Hematopoietic multipotent progenitor cell (in vitro differentiated cells): ENCODE results near the gene ASH1L. TPM values are rescaled to one million over a fixed set of nuclear protein-coding genes. Genes with fewer than 3 reads are reported as not detected.
A peak's percentile ranks its signal among the peaks of the same experiment; 100 is the strongest.
"Not testable (repeated sequence)": the region's sequence is repeated elsewhere in the genome, so short reads cannot be mapped to it uniquely, and the experiment has no call there.

Source experiments
- DNase-seq, 3 donors: peaks; one replicate each; pipeline ENCODE4 v3.0.0-alpha.2; 2011 to 2015; ENCODE audit warnings: low read depth in 2 of 3, low spot score in 2 of 3
- total RNA-seq: library from RNA; depleted of rRNA; stranded (reverse); fragments of >200 nt; gene quantifications from one replicate; pipeline ENCODE4 v1.2.3, GENCODE V29; 2012

ASH1L gene
- total RNA-seq, 1 donor, result 33.7 TPM

- DNase-seq, result peak in 2 of 3 donors; percentile 15 to 60
Measured at GRCh38 chr1:155563377-155564022, 897 bp upstream of the ASH1L start.

- peak in 2 of 3 donors; percentile 39 to 43 for DNase-seq
Measured at GRCh38 chr1:155561779-155562580, 623 bp downstream of the ASH1L start.

- DNase-seq, result no peak
Measured at GRCh38 chr1:155555915-155556314, 6.7 kb downstream of the ASH1L start.

GRCh38 chr1:155553349-155553748 is 9.3 kb downstream of the ASH1L start:
- no peak for DNase-seq

- DNase-seq, result no peak
Measured at GRCh38 chr1:155548706-155549105, 13.9 kb downstream of the ASH1L start.

- no peak for DNase-seq
Measured at GRCh38 chr1:155540000-155540874, 22.4 kb downstream of the ASH1L start.

- DNase-seq, result no peak
Measured at GRCh38 chr1:155537193-155537592, 25.4 kb downstream of the ASH1L start.

GRCh38 chr1:155531624-155532023 is 31.0 kb downstream of the ASH1L start:
- DNase-seq, result no peak

- DNase-seq, result no peak
Measured at GRCh38 chr1:155529929-155530328, 32.7 kb downstream of the ASH1L start.

GRCh38 chr1:155529109-155529508 is 33.5 kb downstream of the ASH1L start:
- DNase-seq, result no peak

- DNase-seq, result no peak
Measured at GRCh38 chr1:155527677-155528076, 34.9 kb downstream of the ASH1L start.

- no peak for DNase-seq
Measured at GRCh38 chr1:155526356-155526755, 36.2 kb downstream of the ASH1L start.

- DNase-seq, result no peak
Measured at GRCh38 chr1:155522069-155522468, 40.5 kb downstream of the ASH1L start.

- no peak for DNase-seq
Measured at GRCh38 chr1:155518484-155518883, 44.1 kb downstream of the ASH1L start.

- DNase-seq, result peak in 2 of 3 donors; percentile 4 to 47
Measured at GRCh38 chr1:155514582-155515187, 47.9 kb downstream of the ASH1L start.

GRCh38 chr1:155513300-155513916 is 49.2 kb downstream of the ASH1L start:
- DNase-seq, result no peak

- DNase-seq, result not testable (repeated sequence)
Measured at GRCh38 chr1:155511385-155511784, 51.2 kb downstream of the ASH1L start.

GRCh38 chr1:155509064-155509463 is 53.5 kb downstream of the ASH1L start:
- no peak for DNase-seq

- DNase-seq, result peak in 1 of 3 donors; percentile 11
Measured at GRCh38 chr1:155507945-155508344, 54.7 kb downstream of the ASH1L start.

GRCh38 chr1:155505963-155506362 is 56.6 kb downstream of the ASH1L start:
- not testable (repeated sequence) for DNase-seq
